RWPE1 (cell line): ENCODE data around the gene SERPINA1.

ENCODE experiments used
- CTCF ChIA-PET: fragments of 350-600 bp; sonication (Branson Sonifier 250); formaldehyde crosslinking; extraction: SDS; loops from one replicate; lab custom pipeline; 2021; lab: Yijun Ruan, JAX
- POLR2A ChIA-PET: fragments of 400-600 bp; formaldehyde crosslinking; extraction: SDS; loops from one replicate; lab custom pipeline; 2020; ENCODE audit warnings: antibody characterized with exemption; ENCODE audit not compliant: low non-redundant PET; lab: Yijun Ruan, JAX
- DNase-seq: peaks from one replicate; pipeline ENCODE4 v3.0.0; 2012; ENCODE audit warnings: low spot score
- H3K27ac ChIP-seq: fragments of 450-650 bp; 2 replicates; pipeline ENCODE4 v1.5.1; 2017
- TF ChIP-seq, protein P1 (sequence below): fragments of 450-650 bp; conservative IDR thresholded peaks from 2 replicates; pipeline ENCODE4 v1.5.1; 2017; ENCODE audit warnings: low read depth, mild to moderate bottlenecking

Gene SERPINA1

GRCh38 chr14:94334872-94335271 lies 53.5 kb downstream of the SERPINA1 start:
- TF ChIP-seq, protein P1, sequence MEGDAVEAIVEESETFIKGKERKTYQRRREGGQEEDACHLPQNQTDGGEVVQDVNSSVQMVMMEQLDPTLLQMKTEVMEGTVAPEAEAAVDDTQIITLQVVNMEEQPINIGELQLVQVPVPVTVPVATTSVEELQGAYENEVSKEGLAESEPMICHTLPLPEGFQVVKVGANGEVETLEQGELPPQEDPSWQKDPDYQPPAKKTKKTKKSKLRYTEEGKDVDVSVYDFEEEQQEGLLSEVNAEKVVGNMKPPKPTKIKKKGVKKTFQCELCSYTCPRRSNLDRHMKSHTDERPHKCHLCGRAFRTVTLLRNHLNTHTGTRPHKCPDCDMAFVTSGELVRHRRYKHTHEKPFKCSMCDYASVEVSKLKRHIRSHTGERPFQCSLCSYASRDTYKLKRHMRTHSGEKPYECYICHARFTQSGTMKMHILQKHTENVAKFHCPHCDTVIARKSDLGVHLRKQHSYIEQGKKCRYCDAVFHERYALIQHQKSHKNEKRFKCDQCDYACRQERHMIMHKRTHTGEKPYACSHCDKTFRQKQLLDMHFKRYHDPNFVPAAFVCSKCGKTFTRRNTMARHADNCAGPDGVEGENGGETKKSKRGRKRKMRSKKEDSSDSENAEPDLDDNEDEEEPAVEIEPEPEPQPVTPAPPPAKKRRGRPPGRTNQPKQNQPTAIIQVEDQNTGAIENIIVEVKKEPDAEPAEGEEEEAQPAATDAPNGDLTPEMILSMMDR, result no peak
- no peak overlapping the region for H3K27ac ChIP-seq
- peak; percentile 55 for DNase-seq
- ChIA-PET POLR2A (no interaction called here), CTCF (interaction anchor here (0.6 kb wide), 1 partner anchor 89 kb away, joined by 6 read pairs; no protein-coding TSS in a partner anchor)

DNA sequence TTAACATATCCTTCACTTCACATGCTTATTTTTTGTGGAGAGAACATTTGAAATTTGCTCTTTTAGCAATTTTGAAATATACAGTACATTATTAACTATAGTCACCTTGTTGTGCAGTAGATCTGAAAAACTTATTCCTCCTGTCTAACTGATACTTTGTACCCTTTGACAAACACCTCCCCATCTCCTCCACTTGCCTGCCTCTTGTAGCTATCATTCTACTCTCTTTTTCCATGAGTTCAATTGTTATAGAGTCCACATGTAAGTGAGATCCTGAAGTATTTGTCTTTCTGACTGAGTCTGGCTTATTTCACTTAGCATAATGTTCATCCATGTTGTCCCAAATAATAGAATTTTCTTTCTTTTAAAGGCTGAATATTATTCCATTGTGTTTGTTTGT lies 55.8 kb downstream of the SERPINA1 start:
- ChIA-PET CTCF (interaction anchor here (0.6 to 0.9 kb wide), 2 partner anchors 37 to 1359 kb away, joined by 3 to 4 read pairs; no protein-coding TSS in a partner anchor), POLR2A (no interaction called here)
- no peak for DNase-seq
- TF ChIP-seq, protein P1, result no peak
- no peak overlapping the region for H3K27ac ChIP-seq

DNA sequence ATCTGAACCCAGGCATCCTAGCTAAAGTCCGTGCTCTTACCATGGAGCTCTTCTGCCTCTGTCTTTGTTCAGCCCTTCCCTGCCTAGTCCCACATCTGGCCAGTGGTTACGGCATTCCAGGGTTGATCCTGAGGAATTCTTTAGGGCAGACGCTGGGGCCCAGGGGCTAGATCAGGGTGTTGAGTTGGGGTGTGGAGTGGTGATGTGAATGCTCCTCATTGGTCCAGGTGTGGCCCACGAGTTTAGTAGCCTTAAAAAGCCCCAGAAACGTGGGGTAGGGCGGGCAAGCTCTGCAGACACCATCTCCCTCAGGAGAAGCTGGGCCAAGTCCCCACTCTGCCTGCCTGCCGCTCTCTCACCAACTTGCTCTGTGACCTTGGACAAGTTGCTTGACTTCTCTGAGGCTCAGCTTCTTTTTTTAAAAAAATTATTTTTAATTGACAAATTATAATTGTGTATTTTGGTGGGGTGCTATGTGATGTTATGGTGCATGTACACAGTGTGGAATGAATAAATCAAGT lies 56.3 kb downstream of the SERPINA1 start:
- TF ChIP-seq, protein P1, result no peak
- H3K27ac ChIP-seq, result no peak overlapping the region
- no peak for DNase-seq
- ChIA-PET CTCF (interaction anchor here (0.9 kb wide), 1 partner anchor 37 kb away, joined by 3 read pairs; no protein-coding TSS in a partner anchor), POLR2A (no interaction called here)

- CTCF ChIA-PET, result no interaction called here
- POLR2A ChIA-PET, result no interaction called here
- H3K27ac ChIP-seq, result peak overlapping the region; percentile 56
- DNase-seq, result no peak
- TF ChIP-seq, protein P1, result no peak
Observed at GRCh38 chr14:94331462-94331861, 56.9 kb downstream of the SERPINA1 start.

DNA sequence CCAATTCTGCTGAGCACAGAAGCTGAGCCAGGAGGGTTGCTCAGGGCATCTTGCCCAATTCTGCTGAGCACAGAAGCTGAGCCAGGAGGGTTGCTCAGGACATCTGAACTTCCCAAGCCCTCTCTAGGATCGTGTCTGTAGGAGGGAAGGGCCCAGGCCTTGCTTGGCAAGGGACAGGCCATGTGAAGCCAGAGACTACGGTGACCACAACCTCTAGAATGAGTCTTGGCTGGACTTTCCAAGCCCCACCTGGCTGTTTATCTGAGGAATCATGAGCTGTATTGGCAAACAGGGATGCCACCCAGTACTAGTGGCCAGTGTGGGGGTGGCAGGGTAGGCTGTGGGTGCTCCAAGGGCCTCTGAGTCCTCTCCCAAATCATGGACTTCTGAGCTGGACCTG lies 57.5 kb downstream of the SERPINA1 start:
- DNase-seq, result no peak
- POLR2A ChIA-PET, result no interaction called here
- CTCF ChIA-PET, result no interaction called here
- H3K27ac ChIP-seq, result peak overlapping the region; percentile 56
- TF ChIP-seq, protein P1, result no peak

DNA sequence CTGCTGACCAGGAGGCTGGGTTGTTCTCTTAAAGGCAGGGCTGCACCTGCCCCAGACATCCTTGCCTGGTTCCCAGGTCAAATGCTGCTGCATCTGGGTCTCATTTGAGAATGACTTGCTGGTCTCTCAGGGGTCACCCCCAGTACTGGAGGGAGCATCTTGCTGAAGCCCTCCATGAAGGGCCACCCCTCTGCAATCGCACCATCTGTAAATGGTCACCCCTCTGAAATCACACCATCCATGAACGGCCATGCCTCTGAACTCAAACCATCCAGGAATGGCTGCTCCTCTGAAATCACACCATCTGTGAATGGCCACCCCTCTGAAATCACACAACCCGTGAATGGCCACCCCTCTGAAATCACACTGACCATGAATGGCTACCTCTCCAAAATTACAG lies 58.0 kb downstream of the SERPINA1 start:
- peak overlapping the region; percentile 56 for H3K27ac ChIP-seq
- TF ChIP-seq, protein P1, result no peak
- POLR2A ChIA-PET, result no interaction called here
- CTCF ChIA-PET, result no interaction called here
- no peak for DNase-seq
